Dendritic cell treated with granulocyte-macrophage colony-stimulating factor and Interleukin-4, amounts not matched to agents 40 ng/mL and 50 ng/mL, for 4 days (primary cell): ENCODE results near the gene B2M.
A peak's percentile ranks its signal among the peaks of the same experiment; 100 is the strongest.
"Not testable (repeated sequence)": the region's sequence is repeated elsewhere in the genome, so short reads cannot be mapped to it uniquely, and the experiment has no call there.

Experiments used
- H3K27ac Mint-ChIP-seq: one replicate; pipeline ENCODE4 v1.8.0; 2022; ENCODE audit warnings: mild to moderate bottlenecking, mixed read lengths
- H3K27me3 Mint-ChIP-seq: one replicate; pipeline ENCODE4 v1.8.0; 2022; ENCODE audit warnings: mild to moderate bottlenecking, mixed read lengths
- H3K36me3 Mint-ChIP-seq: one replicate; pipeline ENCODE4 v1.8.0; 2022; ENCODE audit warnings: low read depth, mixed read lengths
- H3K4me1 Mint-ChIP-seq: one replicate; pipeline ENCODE4 v1.8.0; 2022; ENCODE audit warnings: low read depth, mixed read lengths
- H3K4me3 Mint-ChIP-seq: one replicate; pipeline ENCODE4 v1.8.0; 2022; ENCODE audit warnings: mild to moderate bottlenecking, moderate library complexity, mixed read lengths
- H3K9me3 Mint-ChIP-seq: one replicate; pipeline ENCODE4 v1.8.0; 2022; ENCODE audit warnings: mixed read lengths
- intact Hi-C: fragments of 100-400 bp; cut with micrococcal nuclease; formaldehyde crosslinking; loops from one replicate; pipeline ENCODE4 v1.15.0; 2022

B2M gene

GRCh38 chr15:44682809-44683682, 28.3 kb upstream of the B2M start:
- intact Hi-C loops, H3K36me3 Mint-ChIP-seq, H3K27me3 Mint-ChIP-seq, H3K9me3 Mint-ChIP-seq, H3K4me3 Mint-ChIP-seq: not testable (repeated sequence)
- Mint-ChIP-seq H3K27ac (peak overlapping the region; percentile 76), H3K4me1 (peaks cover 54% of the 10 kb centered on the region)

- H3K4me3 Mint-ChIP-seq, H3K27ac Mint-ChIP-seq, H3K9me3 Mint-ChIP-seq, intact Hi-C loops, H3K27me3 Mint-ChIP-seq, H3K36me3 Mint-ChIP-seq: not testable (repeated sequence)
- H3K4me1 Mint-ChIP-seq: peaks cover 15% of the 10 kb centered on the region
Observed at GRCh38 chr15:44689318-44689717, 22.0 kb upstream of the B2M start.

- H3K4me1 Mint-ChIP-seq: peaks cover 11% of the 10 kb centered on the region
- H3K27ac Mint-ChIP-seq, intact Hi-C loops, H3K27me3 Mint-ChIP-seq, H3K4me3 Mint-ChIP-seq, H3K9me3 Mint-ChIP-seq, H3K36me3 Mint-ChIP-seq: not testable (repeated sequence)
Observed at GRCh38 chr15:44690245-44690644, 21.1 kb upstream of the B2M start.

GRCh38 chr15:44692659-44693058, 18.7 kb upstream of the B2M start:
- intact Hi-C loops: no loop called here
- Mint-ChIP-seq H3K9me3 (peaks cover 9% of the 10 kb centered on the region), H3K36me3 (no peaks in the 10 kb centered on the region), H3K27ac (no peak overlapping the region), H3K4me1 (peaks cover 16% of the 10 kb centered on the region), H3K27me3 (no peaks in the 10 kb centered on the region), H3K4me3 (no peak overlapping the region)

GRCh38 chr15:44694416-44694815, 16.9 kb upstream of the B2M start:
- Mint-ChIP-seq H3K36me3 (no peaks in the 10 kb centered on the region), H3K9me3 (peaks cover 17% of the 10 kb centered on the region), H3K4me1 (peaks cover 31% of the 10 kb centered on the region), H3K27ac (no peak overlapping the region), H3K27me3 (no peaks in the 10 kb centered on the region), H3K4me3 (no peak overlapping the region)
- intact Hi-C loops: no loop called here

- H3K27ac Mint-ChIP-seq: peak overlapping the region; percentile 1
- no peaks in the 10 kb centered on the region for H3K36me3 Mint-ChIP-seq
- H3K4me3 Mint-ChIP-seq: no peak overlapping the region
Observed at GRCh38 chr15:44695294-44695693, 16.0 kb upstream of the B2M start.

GRCh38 chr15:44697014-44697413, 14.3 kb upstream of the B2M start:
- peak overlapping the region; percentile 4 for H3K27ac Mint-ChIP-seq
- H3K36me3 Mint-ChIP-seq: no peaks in the 10 kb centered on the region
- H3K9me3 Mint-ChIP-seq: peaks cover 31% of the 10 kb centered on the region
- intact Hi-C loops: no loop called here
- no peaks in the 10 kb centered on the region for H3K27me3 Mint-ChIP-seq
- H3K4me1 Mint-ChIP-seq: peaks cover 33% of the 10 kb centered on the region
- no peak overlapping the region for H3K4me3 Mint-ChIP-seq

More at GRCh38 chr15:44695294-44695693, 16.0 kb upstream of the B2M start:
- Mint-ChIP-seq H3K27me3 (no peaks in the 10 kb centered on the region), H3K9me3 (peaks cover 17% of the 10 kb centered on the region), H3K4me1 (peaks cover 33% of the 10 kb centered on the region)
- intact Hi-C loops: no loop called here

GRCh38 chr15:44698641-44699040, 12.7 kb upstream of the B2M start:
- Mint-ChIP-seq H3K27ac (no peak overlapping the region), H3K4me3 (no peak overlapping the region)

GRCh38 chr15:44700676-44701075, 10.6 kb upstream of the B2M start:
- H3K27me3 Mint-ChIP-seq, H3K4me3 Mint-ChIP-seq, H3K27ac Mint-ChIP-seq, intact Hi-C loops: not testable (repeated sequence)
- peaks cover 29% of the 10 kb centered on the region for H3K4me1 Mint-ChIP-seq
- H3K36me3 Mint-ChIP-seq: peaks cover 21% of the 10 kb centered on the region
- H3K9me3 Mint-ChIP-seq: peaks cover 66% of the 10 kb centered on the region

More at GRCh38 chr15:44698641-44699040, 12.7 kb upstream of the B2M start:
- intact Hi-C loops: no loop called here
- H3K36me3 Mint-ChIP-seq: peaks cover 3% of the 10 kb centered on the region
- H3K4me1 Mint-ChIP-seq: peaks cover 33% of the 10 kb centered on the region
- peaks cover 2% of the 10 kb centered on the region for H3K27me3 Mint-ChIP-seq
- H3K9me3 Mint-ChIP-seq: peaks cover 48% of the 10 kb centered on the region

GRCh38 chr15:44705986-44706385, 5.3 kb upstream of the B2M start:
- peaks cover 13% of the 10 kb centered on the region for H3K4me1 Mint-ChIP-seq
- intact Hi-C loops: no loop called here
- H3K27me3 Mint-ChIP-seq: peaks cover 5% of the 10 kb centered on the region
- H3K4me3 Mint-ChIP-seq: no peak overlapping the region
- no peak overlapping the region for H3K27ac Mint-ChIP-seq
- H3K36me3 Mint-ChIP-seq: peaks cover 44% of the 10 kb centered on the region
- peaks cover 45% of the 10 kb centered on the region for H3K9me3 Mint-ChIP-seq

GRCh38 chr15:44706401-44706800, 4.9 kb upstream of the B2M start:
- intact Hi-C loops: no loop called here
- H3K27ac Mint-ChIP-seq: no peak overlapping the region
- peaks cover 13% of the 10 kb centered on the region for H3K4me1 Mint-ChIP-seq

GRCh38 chr15:44706946-44707636, 4.2 kb upstream of the B2M start:
- H3K36me3 Mint-ChIP-seq: peaks cover 56% of the 10 kb centered on the region
- H3K4me1 Mint-ChIP-seq: peaks cover 13% of the 10 kb centered on the region
- peaks cover 34% of the 10 kb centered on the region for H3K9me3 Mint-ChIP-seq
- H3K4me3 Mint-ChIP-seq: no peak overlapping the region
- intact Hi-C loops: no loop called here
- H3K27ac Mint-ChIP-seq: peak overlapping the region; percentile 55
- H3K27me3 Mint-ChIP-seq: peaks cover 5% of the 10 kb centered on the region

More at GRCh38 chr15:44706401-44706800, 4.9 kb upstream of the B2M start:
- H3K9me3 Mint-ChIP-seq: peaks cover 41% of the 10 kb centered on the region
- peaks cover 49% of the 10 kb centered on the region for H3K36me3 Mint-ChIP-seq
- H3K4me3 Mint-ChIP-seq: no peak overlapping the region
- H3K27me3 Mint-ChIP-seq: peaks cover 5% of the 10 kb centered on the region

GRCh38 chr15:44710236-44711095, 851 bp upstream of the B2M start:
- Mint-ChIP-seq H3K9me3 (peaks cover under 1% of the 10 kb centered on the region), H3K4me1 (peaks cover 35% of the 10 kb centered on the region), H3K36me3 (peaks cover 69% of the 10 kb centered on the region), H3K4me3 (peak overlapping the region; percentile 95), H3K27ac (peak overlapping the region; percentile 99), H3K27me3 (no peaks in the 10 kb centered on the region)
- intact Hi-C loops: loop anchor here (1.0 kb wide), 2 partner anchors 18 to 47 kb away; partner anchors contain the start of gene SPG11
